ENCODE results near the gene P2RY1. TPM values are rescaled to one million over a fixed set of nuclear protein-coding genes. Genes with fewer than 3 reads are reported as not detected.
A peak's percentile ranks its signal among the peaks of the same experiment; 100 is the strongest.
"Not testable (repeated sequence)": the region's sequence is repeated elsewhere in the genome, so short reads cannot be mapped to it uniquely, and the experiment has no call there.

The P2RY1 gene
- total RNA-seq, 1 experiment from 2014 or later, result 0.02 TPM

DNA sequence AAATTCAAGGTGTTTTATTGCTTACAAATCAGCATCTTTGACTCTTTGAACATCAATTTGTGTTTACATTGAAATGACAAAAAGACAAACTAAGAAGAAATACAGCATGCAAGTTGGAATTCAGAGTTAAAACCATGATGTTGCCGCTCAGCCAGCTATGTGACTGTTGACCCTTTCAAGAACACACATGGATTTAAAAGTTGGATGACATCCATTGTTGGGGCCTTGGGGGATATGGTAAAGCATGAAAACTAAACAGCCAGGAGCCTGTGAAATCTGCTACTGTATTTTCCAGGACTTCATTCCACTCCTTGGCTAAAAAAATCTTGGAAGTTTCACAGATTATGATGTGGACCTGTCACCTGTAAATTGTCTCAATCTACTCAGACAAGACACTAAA is 4.6 kb downstream of the P2RY1 start:
- DNase-seq (ENCODE audit: low read depth), result no peak

DNA sequence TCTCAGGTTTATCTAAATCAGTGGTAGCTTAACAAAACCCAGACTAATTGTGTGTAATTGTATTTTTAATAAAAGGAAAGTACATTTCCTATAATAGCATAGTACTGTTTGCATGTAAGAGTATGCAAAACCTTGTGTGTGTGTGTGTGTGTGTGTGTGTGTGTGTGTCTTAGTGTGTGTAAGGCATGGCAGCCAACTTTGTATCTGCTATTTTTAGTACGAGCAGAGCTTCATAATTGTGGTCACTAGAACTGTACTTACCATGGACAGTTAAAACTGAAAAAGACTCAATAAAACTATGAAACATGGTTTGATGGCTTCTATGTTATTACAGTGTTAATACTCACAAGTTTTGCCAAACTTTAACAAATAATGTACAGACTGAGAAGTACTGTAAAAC is 6.2 kb downstream of the P2RY1 start:
- no peak for DNase-seq (ENCODE audit: low read depth)

DNA sequence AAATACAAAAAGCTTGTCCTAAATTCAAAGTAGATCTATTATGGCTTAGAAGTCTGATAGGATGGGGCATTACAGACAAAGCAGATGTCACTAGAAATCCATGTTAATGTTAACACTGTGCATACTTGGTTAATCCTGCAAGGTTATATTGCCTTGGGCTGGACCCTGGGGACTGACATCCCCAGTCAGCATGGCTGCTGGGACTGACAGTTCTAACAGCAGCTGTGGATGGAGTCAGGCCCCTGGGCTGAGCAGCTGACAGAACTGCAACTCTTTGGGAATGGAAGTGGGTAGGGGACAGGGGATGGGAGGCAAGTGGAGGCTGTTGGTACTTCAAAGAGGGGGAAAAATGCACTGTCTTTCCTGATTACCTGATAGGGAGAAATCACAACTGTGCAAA is 7.5 kb downstream of the P2RY1 start:
- DNase-seq (ENCODE audit: low read depth), result no peak

DNA sequence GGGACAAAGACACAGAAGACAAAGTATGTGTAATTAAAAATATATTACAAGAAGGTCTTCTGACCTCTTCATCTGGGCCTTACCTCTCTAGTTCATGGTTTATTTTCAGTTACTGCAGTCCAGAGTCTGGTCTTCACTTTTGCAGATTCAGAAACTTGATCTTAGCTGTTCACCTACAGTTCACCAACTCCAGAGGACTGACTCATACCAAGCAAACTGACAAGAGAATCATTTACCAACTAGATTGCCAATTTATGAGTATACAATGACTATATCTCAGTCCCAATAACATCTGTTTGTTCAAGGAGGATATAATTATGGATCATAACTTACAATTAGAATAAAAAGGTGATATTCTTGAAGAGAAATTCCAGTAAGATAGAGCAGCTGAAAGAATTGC is 9.0 kb downstream of the P2RY1 start:
- DNase-seq (ENCODE audit: low read depth), result no peak

DNA sequence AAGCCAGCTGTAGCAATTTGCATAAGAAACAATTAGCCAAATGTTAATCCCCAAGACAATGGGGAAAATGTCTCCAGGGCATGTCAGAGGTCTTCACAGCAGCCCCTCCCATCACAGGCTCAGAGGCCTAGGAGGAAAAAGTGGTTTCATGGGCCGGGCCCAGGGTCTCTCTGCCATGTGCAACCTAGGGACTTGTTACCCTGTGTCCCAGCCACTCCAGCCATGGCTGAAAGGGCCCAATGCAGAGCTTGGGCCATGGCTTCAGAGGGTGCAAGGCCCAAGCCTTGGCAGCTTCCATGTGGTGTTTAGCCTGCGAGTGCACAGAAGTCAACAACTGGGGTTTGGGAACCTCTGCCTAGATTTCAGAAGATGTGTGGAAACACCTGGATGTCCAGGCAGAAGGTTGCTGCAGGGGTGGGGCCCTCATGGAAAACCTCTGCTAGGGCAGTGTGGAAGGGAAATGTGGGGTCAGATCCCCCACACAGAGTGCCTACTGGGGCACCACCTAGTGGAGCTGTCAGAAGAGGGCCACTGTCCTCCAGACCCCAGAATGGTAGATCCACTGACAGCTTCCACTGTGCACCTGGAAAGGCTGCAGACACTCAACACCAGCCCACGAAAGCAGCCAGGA is 11.8 kb downstream of the P2RY1 start:
- DNase-seq (ENCODE audit: low read depth), result not testable (repeated sequence)

DNA sequence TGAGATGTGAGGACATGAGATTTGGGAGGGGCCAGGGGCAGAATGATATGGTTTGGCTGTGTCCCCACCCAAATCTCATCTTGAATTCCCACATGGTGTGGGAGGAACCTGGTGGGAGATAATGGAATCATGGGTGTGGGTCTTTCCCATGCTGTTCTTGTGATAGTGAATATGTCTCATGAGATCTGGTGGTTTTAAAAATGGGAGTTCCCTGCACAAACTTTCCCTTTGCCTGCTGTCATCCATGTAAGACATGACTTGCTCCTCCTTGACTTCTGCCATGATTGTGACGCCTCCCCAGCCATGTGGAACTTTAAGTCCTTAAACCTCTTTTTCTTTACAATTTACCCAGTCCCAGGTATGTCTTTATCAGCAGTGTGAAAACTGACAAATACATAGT is 12.7 kb downstream of the P2RY1 start:
- DNase-seq (ENCODE audit: low read depth), result not testable (repeated sequence)

DNA sequence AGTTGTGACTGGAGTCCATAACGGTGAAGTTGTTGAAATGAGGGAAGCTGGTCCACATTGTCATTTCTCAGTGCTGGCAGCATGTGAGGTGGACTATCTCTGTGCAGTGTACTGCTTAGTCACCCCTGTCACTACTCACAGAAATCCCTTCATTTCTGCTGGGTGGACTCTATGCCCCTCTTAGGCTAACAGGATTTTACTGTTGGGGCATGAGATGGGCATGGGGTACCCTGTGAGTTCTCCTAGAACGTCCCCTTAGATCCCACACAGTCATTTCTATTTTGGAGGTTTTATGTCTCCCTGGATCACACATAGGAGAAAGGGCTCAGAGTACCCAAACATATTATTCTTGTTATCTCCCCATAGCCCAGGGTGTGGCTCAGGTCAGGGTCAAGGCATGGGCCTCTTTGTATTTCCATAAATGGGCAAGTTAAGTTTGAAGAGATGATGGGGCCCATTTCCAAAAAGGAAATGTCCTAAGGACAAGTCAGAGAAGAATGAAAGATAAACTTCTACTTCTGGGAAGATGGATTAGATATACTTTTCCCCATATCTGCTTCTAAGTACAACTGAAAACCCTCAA is 15.2 kb downstream of the P2RY1 start:
- DNase-seq (ENCODE audit: low read depth), result no peak

DNA sequence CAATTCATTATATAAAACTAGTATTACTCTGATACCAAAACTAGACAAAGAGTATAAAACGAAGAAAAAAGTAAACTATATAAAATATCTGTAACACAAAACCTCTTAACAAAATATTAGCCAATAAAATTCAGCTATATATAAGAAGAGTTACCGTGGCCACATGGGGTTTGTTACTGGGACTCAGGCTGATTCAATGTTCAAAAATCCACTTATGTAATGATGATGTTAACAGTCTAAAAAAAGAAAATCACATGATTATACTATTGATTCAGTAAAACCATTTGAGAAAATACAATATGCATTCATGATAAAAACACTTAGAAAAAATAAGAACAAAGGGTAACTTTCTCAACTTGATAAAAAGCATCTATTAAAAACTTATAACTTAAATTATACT is 18.3 kb downstream of the P2RY1 start:
- no peak for DNase-seq (ENCODE audit: low read depth)

DNA sequence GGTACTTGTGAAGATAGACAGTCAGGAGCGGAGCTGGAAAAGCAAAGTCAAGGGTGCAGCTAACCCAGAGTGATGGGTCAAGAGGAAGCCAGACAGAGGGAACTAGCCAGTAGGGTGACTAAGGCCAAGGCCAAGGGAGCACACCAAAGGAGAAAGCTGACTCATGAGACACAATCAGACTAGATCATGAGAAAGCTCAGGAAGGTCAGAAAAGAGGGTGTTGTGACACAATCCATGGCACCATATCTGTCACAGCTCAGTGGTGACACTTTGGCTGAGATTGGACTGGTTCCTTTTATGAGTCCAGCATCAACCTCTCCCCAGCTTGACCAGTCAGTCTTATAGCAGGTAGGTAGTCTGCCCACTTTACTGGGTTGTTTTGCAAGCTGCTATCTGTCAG is 22.2 kb downstream of the P2RY1 start:
- DNase-seq (ENCODE audit: low read depth), result peak; percentile 4

DNA sequence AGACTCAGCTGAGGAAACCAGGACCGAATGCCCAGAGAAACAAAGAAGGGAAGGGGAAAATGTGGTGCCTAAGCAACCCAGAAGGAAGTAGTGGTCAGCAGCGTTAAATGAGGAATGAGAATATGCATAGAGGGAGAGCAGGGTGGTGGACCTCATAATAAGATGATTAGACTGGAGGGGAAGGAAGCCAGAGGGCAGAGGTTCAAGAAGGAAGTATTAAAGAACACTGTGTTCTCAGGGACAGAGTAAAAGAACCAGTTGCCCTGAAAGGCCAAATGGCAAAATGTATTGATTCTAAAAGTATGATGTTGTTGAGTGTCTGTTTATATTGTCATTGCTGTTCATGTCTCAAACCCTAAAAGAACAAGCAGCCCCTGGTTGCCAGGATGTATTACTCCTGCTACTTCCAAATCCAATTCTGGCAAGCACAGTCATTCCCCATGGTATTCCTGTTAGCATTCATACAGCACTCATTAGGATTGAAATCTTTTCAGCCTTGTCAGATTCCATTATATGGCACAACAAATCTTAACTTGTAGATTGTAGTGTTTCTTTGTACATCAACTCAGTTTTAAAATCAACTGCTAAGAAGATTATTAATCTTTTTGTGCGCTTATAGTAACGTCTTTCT is 23.4 kb downstream of the P2RY1 start:
- DNase-seq (ENCODE audit: low read depth), result no peak

DNA sequence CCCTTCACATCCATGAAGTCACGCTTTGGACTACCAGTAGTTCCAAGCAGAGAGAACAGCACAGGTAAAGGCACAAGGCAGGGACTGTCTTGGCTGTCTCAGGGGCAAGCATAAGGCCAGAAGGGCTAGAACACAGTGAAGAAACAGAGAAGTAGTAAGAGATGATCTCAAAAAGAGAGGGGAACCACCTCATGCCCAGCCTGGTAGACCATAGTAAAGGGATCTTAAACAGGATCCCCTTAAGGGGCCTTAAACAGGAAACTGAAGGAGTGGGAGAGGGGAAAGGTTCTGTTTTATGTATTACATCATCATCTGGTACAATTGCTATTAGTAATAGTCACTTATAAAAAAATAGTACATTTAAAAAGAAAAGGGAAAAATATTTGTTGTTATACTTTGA is 25.8 kb downstream of the P2RY1 start:
- DNase-seq (ENCODE audit: low read depth), result no peak

DNA sequence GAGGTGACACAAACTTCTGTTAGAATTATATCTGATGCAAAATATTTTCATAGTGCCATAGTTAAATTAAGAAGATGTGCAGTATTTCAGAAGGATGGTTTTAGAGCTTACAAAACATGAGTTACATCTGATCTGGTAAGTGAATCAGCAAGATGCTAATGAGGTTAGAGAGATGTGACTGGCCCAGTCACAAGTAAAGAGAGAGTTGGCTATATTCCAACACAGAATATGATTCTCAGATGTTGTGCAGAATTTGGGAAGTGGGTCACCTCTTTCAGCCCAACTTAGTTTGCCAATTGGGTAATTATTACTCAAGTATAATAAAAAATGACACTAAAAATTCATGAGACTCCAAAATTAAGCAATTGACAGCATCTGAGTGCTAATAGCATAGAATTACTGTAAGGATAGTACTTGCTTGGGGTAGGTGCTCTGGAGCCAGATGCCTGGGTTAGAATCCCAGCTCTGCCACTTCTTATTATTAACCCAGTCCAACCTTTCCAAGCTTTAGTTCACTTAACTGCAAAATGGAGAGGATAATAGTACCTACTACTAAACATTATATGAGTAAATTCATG is 30.8 kb downstream of the P2RY1 start:
- no peak for DNase-seq (ENCODE audit: low read depth)

DNA sequence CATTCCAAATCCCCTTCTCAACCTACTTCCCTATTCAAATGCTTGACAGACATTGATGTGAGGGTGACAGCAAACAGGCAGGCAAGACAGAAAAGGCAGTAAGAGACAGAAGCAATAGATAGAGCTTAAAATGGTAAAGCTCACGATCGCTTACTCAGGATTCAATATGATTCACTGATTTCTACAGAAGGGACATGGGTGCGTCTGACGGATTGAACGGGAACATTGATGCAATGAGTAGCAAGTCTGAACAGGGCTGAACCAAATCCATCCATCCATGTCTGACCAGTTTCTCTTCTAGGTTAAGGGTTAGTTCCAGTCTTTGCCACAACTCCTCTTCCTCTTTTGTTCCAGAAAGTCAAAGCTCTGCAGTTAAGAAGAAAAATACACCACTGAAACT is 35.1 kb downstream of the P2RY1 start:
- no peak for DNase-seq (ENCODE audit: low read depth)

DNA sequence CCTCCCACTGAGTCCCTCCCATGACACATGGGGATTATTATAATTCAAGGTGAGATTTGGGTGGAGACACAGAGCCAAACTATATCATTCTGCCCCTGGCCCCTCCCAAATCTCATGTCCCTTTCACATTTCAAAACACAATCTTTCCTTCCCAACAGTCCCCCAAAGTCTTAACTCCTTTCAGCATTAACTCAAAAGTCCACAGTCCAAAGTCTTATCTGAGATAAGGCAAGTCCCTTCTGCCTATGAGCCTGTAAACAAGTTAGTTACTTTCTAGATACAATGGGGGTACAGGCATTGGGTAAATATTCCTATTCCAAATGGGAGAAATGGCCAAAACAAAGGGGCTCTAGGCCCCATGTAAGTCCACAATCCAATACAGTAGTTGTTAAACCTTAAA is 38.4 kb downstream of the P2RY1 start:
- not testable (repeated sequence) for DNase-seq (ENCODE audit: low read depth)

DNA sequence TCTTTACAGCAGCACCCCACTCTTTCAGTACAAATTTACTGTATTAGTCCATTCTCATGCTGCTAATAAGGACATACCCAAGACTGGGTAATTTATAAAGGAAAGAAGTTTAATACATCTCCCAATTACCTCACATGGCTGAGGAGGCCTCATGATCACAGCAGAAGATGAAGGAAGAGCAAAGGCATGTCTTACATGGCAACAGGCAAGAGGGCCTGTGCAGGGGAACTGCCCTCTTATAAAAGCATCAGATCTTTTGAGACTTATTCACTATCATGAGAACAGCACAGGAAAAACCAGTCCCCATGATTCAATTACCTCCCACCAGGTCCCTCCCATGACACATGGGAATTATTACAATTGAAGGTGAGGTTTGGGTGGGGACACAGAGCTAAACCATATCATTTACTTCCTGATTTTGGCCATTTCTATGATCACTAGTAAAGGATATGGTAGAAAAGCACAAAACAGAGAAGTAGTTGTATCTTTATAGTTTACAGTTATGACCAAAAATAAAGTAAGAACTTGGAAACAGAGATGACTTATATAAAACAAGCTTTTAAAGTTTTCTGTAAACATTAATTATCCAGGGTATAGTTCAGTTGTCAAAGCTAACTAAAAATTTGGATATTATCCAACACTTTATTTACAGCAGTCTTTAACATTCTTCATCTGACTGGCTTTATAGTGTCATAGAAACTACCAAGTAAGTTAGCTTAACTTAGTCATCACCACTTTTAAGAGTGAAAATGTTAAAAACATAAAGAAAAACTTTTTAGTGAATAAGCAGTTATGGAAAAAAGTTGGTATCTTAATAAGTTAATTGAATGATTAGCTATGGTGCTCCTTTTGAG is 40.2 kb downstream of the P2RY1 start:
- DNase-seq (ENCODE audit: low read depth), result no peak

DNA sequence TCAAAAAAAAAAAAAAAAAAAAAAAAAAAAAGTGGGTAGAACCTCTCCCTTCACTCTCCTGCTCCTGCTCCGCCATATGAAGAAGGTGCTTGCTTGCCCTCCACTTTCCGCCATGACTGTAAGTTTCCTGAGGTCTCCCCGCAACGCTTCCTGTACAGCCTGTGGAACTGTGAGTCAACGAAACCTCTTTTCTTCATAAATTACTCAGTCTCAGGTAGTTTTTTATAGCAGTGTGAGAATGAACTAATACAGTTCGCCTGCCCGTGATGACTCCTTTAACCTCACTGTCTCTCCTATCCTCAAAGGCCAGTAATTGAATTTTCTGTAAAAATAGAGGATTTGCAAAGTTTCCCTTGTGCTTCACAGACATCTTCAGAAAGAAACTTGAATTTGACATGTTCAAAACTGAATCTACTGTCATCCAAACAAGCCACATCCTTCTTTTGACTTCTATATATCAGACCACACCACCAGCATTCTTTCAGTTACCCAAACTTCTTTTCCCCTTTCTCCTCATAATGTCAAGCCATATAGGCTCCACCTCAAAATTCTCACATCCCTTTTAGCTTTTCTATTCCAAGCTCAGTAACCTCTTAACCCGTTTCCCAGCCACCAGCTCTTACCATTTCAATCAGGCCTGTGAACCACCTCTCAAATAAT is 44.3 kb downstream of the P2RY1 start:
- no peak for DNase-seq (ENCODE audit: low read depth)

DNA sequence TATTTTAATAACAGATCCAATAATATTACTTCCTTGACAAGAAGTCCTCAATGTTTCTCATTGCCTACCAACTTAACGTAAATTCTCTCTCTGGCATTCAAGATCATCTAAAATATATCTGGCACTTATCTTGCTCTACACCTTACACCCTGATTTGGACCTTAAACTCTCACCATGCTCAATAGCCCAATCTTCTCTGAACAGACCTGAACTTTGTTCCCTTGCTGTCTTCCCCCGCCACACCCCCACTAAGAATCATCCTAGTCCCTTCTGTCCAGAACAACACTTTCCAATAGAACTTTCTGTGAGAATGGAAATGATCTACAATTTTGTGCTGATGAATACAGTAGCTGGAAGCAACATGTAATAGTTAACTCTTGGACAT is 44.9 kb downstream of the P2RY1 start:
- DNase-seq (ENCODE audit: low read depth), result no peak

DNA sequence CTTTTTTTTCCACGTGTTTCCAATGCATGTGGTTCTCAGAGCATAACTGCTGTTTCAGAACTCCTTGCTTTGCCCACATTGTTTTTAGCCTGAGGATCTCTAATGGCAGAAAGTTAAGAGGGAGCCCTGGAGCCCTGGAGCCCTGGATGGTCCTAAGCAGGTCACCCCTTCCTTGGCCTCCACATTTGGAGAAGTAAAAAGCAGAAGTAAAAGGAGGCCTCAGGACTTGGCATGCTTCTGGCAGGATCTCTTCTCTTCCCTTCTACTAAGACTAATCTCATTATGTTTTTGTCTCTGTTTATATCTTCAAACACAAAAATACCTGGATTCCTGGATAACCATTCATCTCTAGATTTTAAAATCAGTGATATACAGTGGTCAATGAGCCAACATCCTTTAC is 50.1 kb downstream of the P2RY1 start:
- no peak for DNase-seq (ENCODE audit: low read depth)

Measured in M059J (cell line).